ENCODE data around the gene SCGB2B2. TPM values are rescaled to one million over a fixed set of nuclear protein-coding genes. Genes with fewer than 3 reads are reported as not detected.
"Not testable (repeated sequence)": the region's sequence is repeated elsewhere in the genome, so short reads cannot be mapped to it uniquely, and the experiment has no call there.

Gene SCGB2B2
- total RNA-seq, 1 donor from 2014 or later, result 1.5 TPM

GRCh38 chr19:34666200-34666957 is 10.6 kb downstream of the SCGB2B2 start:
- TF ChIP-seq CTCF (IDR thresholded peaks at IDR 0.05), result no peak
- intact Hi-C loops (cut with DNase I), result no loop called here
- Histone ChIP-seq H3K4me3 (no peak overlapping the region), H3K27ac (peak overlapping the region; percentile 79), H3K9me3 (no peaks in the 10 kb centered on the region), H3K4me1 (peaks cover 3% of the 10 kb centered on the region), H3K36me3 (no peaks in the 10 kb centered on the region), H3K27me3 (ENCODE audit: low read depth) (no peaks in the 10 kb centered on the region)
- ATAC-seq, result no peak
- DNase-seq, result no peak

- ATAC-seq; H3K4me1 ChIP-seq; H3K36me3 ChIP-seq; H3K27me3 ChIP-seq (ENCODE audit: low read depth); intact Hi-C loops (cut with DNase I); H3K9me3 ChIP-seq; H3K27ac ChIP-seq; H3K4me3 ChIP-seq; DNase-seq: not testable (repeated sequence)
These were observed 11.7 kb downstream of the SCGB2B2 start for GRCh38 chr19:34665275-34665674.

- intact Hi-C loops (cut with DNase I), result no loop called here
- Histone ChIP-seq H3K27me3 (ENCODE audit: low read depth) (no peaks in the 10 kb centered on the region), H3K4me3 (no peak overlapping the region), H3K9me3 (no peaks in the 10 kb centered on the region), H3K27ac (no peak overlapping the region), H3K36me3 (no peaks in the 10 kb centered on the region), H3K4me1 (peaks cover 3% of the 10 kb centered on the region)
- DNase-seq (no peak), ATAC-seq (no peak)
- no peak for TF ChIP-seq CTCF (IDR thresholded peaks at IDR 0.05)
These were observed 12.1 kb downstream of the SCGB2B2 start for GRCh38 chr19:34664870-34665269.

- intact Hi-C loops (cut with DNase I), result no loop called here
- ATAC-seq (no peak), DNase-seq (no peak)
- H3K27me3 ChIP-seq (ENCODE audit: low read depth), result no peaks in the 10 kb centered on the region
- no peak overlapping the region for H3K27ac ChIP-seq
- H3K36me3 ChIP-seq, result no peaks in the 10 kb centered on the region
- no peak overlapping the region for H3K4me3 ChIP-seq
- TF ChIP-seq CTCF (IDR thresholded peaks at IDR 0.05), result no peak
- H3K4me1 ChIP-seq, result peaks cover 3% of the 10 kb centered on the region
- no peaks in the 10 kb centered on the region for H3K9me3 ChIP-seq
These were observed 12.8 kb downstream of the SCGB2B2 start for GRCh38 chr19:34664168-34664567.

- intact Hi-C loops (cut with DNase I), result no loop called here
These were observed 14.0 kb downstream of the SCGB2B2 start for GRCh38 chr19:34662919-34663318.

More at GRCh38 chr19:34662919-34663318, 14.0 kb downstream of the SCGB2B2 start:
- DNase-seq (no peak), ATAC-seq (peak; percentile 49 to 57)
- Histone ChIP-seq H3K4me3 (no peak overlapping the region), H3K9me3 (no peaks in the 10 kb centered on the region), H3K27ac (no peak overlapping the region), H3K36me3 (no peaks in the 10 kb centered on the region), H3K4me1 (peaks cover 3% of the 10 kb centered on the region), H3K27me3 (ENCODE audit: low read depth) (no peaks in the 10 kb centered on the region)
- TF ChIP-seq CTCF (IDR thresholded peaks at IDR 0.05), result peak; percentile 57

All from lower lobe of right lung (tissue), 2 donors.